GM12872 (cell line): ENCODE data around the gene CYP21A2.

ENCODE experiments used
- CTCF ChIP-seq: IDR thresholded peaks from 3 replicates; pipeline ENCODE4 v1.5.1; 2011; ENCODE audit warnings: low read depth, mild to moderate bottlenecking, low read length, moderate library complexity; ENCODE audit not compliant: insufficient read depth

Gene CYP21A2

GRCh38 chr6:32089082-32089828, 51.0 kb downstream of the CYP21A2 start:
- TF ChIP-seq CTCF = no peak
